Measurements from ENCODE around the gene AMBRA1.

Gene AMBRA1

DNA sequence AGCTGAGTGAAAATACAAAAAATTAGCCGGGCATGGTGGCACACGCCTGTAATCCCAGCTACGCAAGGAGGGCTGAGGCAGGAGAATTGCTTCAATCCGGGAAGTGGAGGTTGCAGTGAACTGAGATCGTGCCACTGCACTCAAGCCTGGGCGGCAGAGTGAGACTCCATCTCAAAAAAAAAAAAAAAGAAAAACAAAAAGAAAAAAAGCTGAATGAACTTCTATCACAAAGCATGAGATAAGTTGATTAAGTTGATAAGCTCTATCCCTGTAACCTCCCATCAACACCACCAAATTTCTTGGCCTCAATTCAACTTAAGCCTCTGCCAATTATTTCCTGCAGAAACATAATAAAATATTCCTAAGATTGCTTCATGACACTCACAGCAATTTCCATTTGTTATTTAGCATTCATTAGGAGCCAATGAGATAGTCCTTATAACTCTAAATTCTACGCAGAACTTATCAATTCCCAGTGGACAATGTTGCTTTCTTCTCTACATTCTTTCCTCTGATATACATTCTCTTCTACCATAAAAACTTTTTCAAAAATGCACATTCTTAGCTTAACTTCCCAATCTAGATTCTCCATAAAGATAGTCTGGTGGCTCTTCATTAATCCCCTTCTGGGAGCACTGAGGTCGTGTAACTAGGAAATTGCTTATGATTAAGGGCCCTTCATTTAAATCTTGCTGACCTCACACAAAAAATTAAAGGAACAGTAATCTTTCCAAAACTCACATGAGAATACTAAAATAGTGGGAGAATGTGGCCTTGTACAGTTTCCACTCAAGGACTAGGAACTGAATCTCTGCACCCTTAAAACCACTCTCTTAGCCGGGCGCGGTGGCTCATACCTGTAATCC is 2.9 kb downstream of the AMBRA1 start:
- TF ChIP-seq EP300 (IDR thresholded peaks at IDR 0.05; ENCODE audit: borderline replicate concordance) (no peak), TCF12 (IDR thresholded peaks at IDR 0.05; ENCODE audit: low read depth) (no peak), CREB1 (IDR thresholded peaks at IDR 0.05; ENCODE audit: low read depth) (no peak), ZBTB7A (IDR thresholded peaks at IDR 0.05; ENCODE audit: low read depth) (no peak), EGR1 (IDR thresholded peaks at IDR 0.05) (no peak), RAD21 (IDR thresholded peaks at IDR 0.05; ENCODE audit: low read depth) (no peak), YY1 (IDR thresholded peaks at IDR 0.05; ENCODE audit: low read depth) (no peak), FOXM1 (IDR thresholded peaks at IDR 0.05; ENCODE audit: borderline replicate concordance, low read depth) (no peak), TEAD4 (IDR thresholded peaks at IDR 0.05) (no peak), USF1 (IDR thresholded peaks at IDR 0.05) (no peak), TAF1 (IDR thresholded peaks at IDR 0.05; ENCODE audit: low read depth) (no peak), CEBPB (IDR thresholded peaks at IDR 0.05) (no peak), NFIC (IDR thresholded peaks at IDR 0.05) (no peak)
- TF ChIP-seq, protein P1, sequence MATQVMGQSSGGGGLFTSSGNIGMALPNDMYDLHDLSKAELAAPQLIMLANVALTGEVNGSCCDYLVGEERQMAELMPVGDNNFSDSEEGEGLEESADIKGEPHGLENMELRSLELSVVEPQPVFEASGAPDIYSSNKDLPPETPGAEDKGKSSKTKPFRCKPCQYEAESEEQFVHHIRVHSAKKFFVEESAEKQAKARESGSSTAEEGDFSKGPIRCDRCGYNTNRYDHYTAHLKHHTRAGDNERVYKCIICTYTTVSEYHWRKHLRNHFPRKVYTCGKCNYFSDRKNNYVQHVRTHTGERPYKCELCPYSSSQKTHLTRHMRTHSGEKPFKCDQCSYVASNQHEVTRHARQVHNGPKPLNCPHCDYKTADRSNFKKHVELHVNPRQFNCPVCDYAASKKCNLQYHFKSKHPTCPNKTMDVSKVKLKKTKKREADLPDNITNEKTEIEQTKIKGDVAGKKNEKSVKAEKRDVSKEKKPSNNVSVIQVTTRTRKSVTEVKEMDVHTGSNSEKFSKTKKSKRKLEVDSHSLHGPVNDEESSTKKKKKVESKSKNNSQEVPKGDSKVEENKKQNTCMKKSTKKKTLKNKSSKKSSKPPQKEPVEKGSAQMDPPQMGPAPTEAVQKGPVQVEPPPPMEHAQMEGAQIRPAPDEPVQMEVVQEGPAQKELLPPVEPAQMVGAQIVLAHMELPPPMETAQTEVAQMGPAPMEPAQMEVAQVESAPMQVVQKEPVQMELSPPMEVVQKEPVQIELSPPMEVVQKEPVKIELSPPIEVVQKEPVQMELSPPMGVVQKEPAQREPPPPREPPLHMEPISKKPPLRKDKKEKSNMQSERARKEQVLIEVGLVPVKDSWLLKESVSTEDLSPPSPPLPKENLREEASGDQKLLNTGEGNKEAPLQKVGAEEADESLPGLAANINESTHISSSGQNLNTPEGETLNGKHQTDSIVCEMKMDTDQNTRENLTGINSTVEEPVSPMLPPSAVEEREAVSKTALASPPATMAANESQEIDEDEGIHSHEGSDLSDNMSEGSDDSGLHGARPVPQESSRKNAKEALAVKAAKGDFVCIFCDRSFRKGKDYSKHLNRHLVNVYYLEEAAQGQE (IDR thresholded peaks at IDR 0.05; ENCODE audit: low read depth), result no peak
- TF ChIP-seq, protein P2, sequence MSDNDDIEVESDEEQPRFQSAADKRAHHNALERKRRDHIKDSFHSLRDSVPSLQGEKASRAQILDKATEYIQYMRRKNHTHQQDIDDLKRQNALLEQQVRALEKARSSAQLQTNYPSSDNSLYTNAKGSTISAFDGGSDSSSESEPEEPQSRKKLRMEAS (IDR thresholded peaks at IDR 0.05), result no peak

GRCh38 chr11:46588915-46589314 is 4.9 kb downstream of the AMBRA1 start:
- TF ChIP-seq CREB1 (IDR thresholded peaks at IDR 0.05; ENCODE audit: low read depth) (no peak), TAF1 (IDR thresholded peaks at IDR 0.05; ENCODE audit: low read depth) (no peak), ZBTB7A (IDR thresholded peaks at IDR 0.05; ENCODE audit: low read depth) (no peak), TEAD4 (IDR thresholded peaks at IDR 0.05) (no peak), EGR1 (IDR thresholded peaks at IDR 0.05) (no peak), RAD21 (IDR thresholded peaks at IDR 0.05; ENCODE audit: low read depth) (no peak), EP300 (IDR thresholded peaks at IDR 0.05; ENCODE audit: borderline replicate concordance) (no peak), CEBPB (IDR thresholded peaks at IDR 0.05) (no peak), FOXM1 (IDR thresholded peaks at IDR 0.05; ENCODE audit: borderline replicate concordance, low read depth) (no peak)
- TF ChIP-seq, protein P1 (IDR thresholded peaks at IDR 0.05; ENCODE audit: low read depth), result no peak
- TF ChIP-seq, protein P2 (IDR thresholded peaks at IDR 0.05), result no peak

GRCh38 chr11:46588131-46588530 is 5.7 kb downstream of the AMBRA1 start:
- TF ChIP-seq USF1 (IDR thresholded peaks at IDR 0.05), result no peak
- no peak for TF ChIP-seq TCF12 (IDR thresholded peaks at IDR 0.05; ENCODE audit: low read depth)
- no peak for TF ChIP-seq ZBTB7A (IDR thresholded peaks at IDR 0.05; ENCODE audit: low read depth)
- no peak for TF ChIP-seq YY1 (IDR thresholded peaks at IDR 0.05; ENCODE audit: low read depth)
- TF ChIP-seq, protein P1 (IDR thresholded peaks at IDR 0.05; ENCODE audit: low read depth), result no peak
- no peak for TF ChIP-seq FOXM1 (IDR thresholded peaks at IDR 0.05; ENCODE audit: borderline replicate concordance, low read depth)
- TF ChIP-seq TAF1 (IDR thresholded peaks at IDR 0.05; ENCODE audit: low read depth), result no peak
- no peak for TF ChIP-seq CREB1 (IDR thresholded peaks at IDR 0.05; ENCODE audit: low read depth)
- TF ChIP-seq, protein P2 (IDR thresholded peaks at IDR 0.05), result no peak
- no peak for TF ChIP-seq NFIC (IDR thresholded peaks at IDR 0.05)
- no peak for TF ChIP-seq EGR1 (IDR thresholded peaks at IDR 0.05)
- TF ChIP-seq TEAD4 (IDR thresholded peaks at IDR 0.05), result no peak
- no peak for TF ChIP-seq RAD21 (IDR thresholded peaks at IDR 0.05; ENCODE audit: low read depth)
- TF ChIP-seq CEBPB (IDR thresholded peaks at IDR 0.05), result no peak
- no peak for TF ChIP-seq EP300 (IDR thresholded peaks at IDR 0.05; ENCODE audit: borderline replicate concordance)

All from Ishikawa (cell line).